GM13976 (cell line): ENCODE measurements around the gene OCEL1.

Experiments used
- DNase-seq: peaks from one replicate; pipeline ENCODE4 v3.0.0; 2012; ENCODE audit warnings: low spot score
- CTCF ChIP-seq: IDR thresholded peaks from 2 replicates; pipeline ENCODE4 v1.5.1; 2012; ENCODE audit warnings: borderline replicate concordance, mild to moderate bottlenecking; ENCODE audit not compliant: insufficient read depth; ENCODE audit errors: extremely low read depth, missing control alignments, control extremely low read depth
- in situ Hi-C: fragments of 300-500 bp; cut with MboI; formaldehyde crosslinking; loops from one replicate; pipeline ENCODE4 v1.12.0; 2022; ENCODE audit warnings: low sequenced_read_pairs, mixed read lengths, inconsistent platforms; ENCODE audit not compliant: unreplicated experiment

Gene OCEL1

DNA sequence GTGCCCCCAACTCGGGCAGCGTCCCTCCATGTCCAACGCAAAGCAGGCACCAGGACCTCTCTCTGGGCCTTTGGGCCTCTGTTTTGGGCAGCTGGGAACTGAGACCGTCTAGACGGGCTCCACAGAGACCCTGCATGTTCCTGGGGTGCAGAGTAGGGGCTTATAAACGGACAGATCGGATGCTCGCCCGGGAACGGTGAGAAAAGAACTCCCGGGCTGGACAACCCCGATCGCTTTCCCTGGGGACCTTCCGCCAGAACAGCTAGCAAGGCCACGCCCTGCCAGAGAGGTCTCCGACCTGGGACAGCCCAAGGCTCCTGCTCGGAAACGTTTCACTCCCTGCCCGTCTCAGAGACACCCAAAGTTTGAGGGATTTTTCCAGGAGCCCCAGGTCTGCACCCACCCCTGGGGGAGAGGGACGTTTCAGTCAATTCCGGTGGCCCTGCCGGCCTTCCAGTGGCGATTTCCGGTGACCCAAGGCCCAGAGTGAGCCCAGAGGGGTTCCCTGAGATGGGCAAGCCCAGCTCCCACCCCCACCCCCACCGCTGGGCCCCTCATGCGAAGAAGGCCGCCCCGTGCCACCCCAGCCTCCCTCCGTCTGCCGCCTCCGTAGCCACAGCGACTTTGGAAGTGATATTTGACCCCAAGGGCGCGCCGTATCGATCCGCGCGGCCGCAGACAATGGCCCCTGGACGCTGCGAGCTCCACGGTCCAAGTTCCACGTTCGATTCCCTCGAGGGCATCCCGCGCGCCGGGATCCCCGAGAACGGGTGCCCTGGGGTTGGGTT, 18.0 kb downstream of the OCEL1 start:
- no peak for TF ChIP-seq CTCF
- no peak for DNase-seq

GRCh38 chr19:17244618-17245534, 18.9 kb downstream of the OCEL1 start:
- no peak for TF ChIP-seq CTCF
- in situ Hi-C loops, result loop anchor here (25.0 kb wide), 1 partner anchor 183 kb away; no protein-coding TSS in a partner anchor
- no peak for DNase-seq

More for the DNA sequence above, 18.0 kb downstream of the OCEL1 start:
- in situ Hi-C loops, result loop anchor here (25.0 kb wide), 1 partner anchor 182 kb away; no protein-coding TSS in a partner anchor

GRCh38 chr19:17245535-17245984, 19.5 kb downstream of the OCEL1 start, which contains the start of gene NR2F6:
Gene NR2F6 (minus strand): TSS chr19:17245919. CDS start chr19:17245220, 699 bp downstream.
- no peak for TF ChIP-seq CTCF
- no peak for DNase-seq
- in situ Hi-C loops, result loop anchor here (25.0 kb wide), 1 partner anchor 183 kb away; no protein-coding TSS in a partner anchor

GRCh38 chr19:17246681-17247425, 20.8 kb downstream of the OCEL1 start:
- in situ Hi-C loops, result loop anchor here (25.0 kb wide), 1 partner anchor 185 kb away; no protein-coding TSS in a partner anchor
- no peak for TF ChIP-seq CTCF
- DNase-seq, result no peak

DNA sequence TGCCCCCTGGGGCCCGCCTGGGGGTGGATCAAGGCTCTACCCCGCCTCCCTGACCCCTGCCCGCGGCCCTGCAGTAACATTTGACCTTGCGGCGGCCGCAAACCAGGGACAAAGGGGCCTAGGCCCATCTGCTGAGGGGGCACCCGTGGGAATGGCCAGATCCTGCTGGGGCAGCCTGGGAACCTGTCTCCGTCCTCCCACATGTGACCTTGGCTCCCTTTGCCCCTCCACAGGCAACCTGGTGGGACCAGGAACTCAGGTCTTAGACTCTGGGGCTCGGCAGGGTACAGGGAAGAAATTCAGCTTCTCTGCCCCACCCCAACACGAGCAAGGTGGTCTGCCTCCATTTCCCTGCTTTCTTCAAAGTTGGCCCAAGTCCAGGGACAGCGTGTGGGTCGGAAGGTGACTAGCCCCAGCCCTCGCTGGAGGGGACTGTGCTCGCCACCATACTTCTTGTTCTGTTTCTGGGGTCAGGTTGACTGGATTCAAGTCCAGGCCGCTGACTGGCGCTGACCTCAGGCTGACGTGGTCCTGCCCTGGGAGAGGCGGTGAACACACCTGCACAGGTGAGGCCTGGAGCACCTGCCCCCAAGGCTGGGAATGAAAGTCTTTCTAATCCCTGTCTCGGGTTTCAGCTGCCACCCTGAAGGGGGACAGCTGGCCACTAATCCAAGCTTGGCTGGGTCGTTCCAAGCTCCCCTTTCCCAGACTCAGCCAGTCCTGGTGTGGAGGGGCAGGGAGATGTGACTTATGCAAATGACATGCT, 22.2 kb downstream of the OCEL1 start:
- TF ChIP-seq CTCF, result no peak
- no peak for DNase-seq
- in situ Hi-C loops, result loop anchor here (25.0 kb wide), 1 partner anchor 186 kb away; no protein-coding TSS in a partner anchor
